Midbrain (tissue), 1 donor: ENCODE results near the gene COL23A1.

Experiments
- DNase-seq: peaks from one replicate; lab custom pipeline; 2025; lab: John Stamatoyannopoulos, UW

COL23A1 gene

GRCh38 chr5:178434016-178434761 lies 156.0 kb downstream of the COL23A1 start:
- DNase-seq = no peak

- no peak for DNase-seq
These were observed 156.9 kb downstream of the COL23A1 start for GRCh38 chr5:178433273-178433775.

GRCh38 chr5:178432421-178433272 lies 157.5 kb downstream of the COL23A1 start:
- no peak for DNase-seq

- DNase-seq = no peak
These were observed 158.4 kb downstream of the COL23A1 start for GRCh38 chr5:178431782-178432165.

- no peak for DNase-seq
These were observed 159.0 kb downstream of the COL23A1 start for GRCh38 chr5:178431063-178431781.

GRCh38 chr5:178430186-178431062 lies 159.8 kb downstream of the COL23A1 start:
- DNase-seq = no peak

- DNase-seq = no peak
These were observed 160.6 kb downstream of the COL23A1 start for GRCh38 chr5:178429491-178430185.

GRCh38 chr5:178429156-178429468 lies 161.1 kb downstream of the COL23A1 start:
- no peak for DNase-seq

- DNase-seq = peak; percentile 67
These were observed 161.6 kb downstream of the COL23A1 start for GRCh38 chr5:178428341-178429155.

GRCh38 chr5:178427576-178428197 lies 162.5 kb downstream of the COL23A1 start:
- DNase-seq = no peak

GRCh38 chr5:178426326-178427130 lies 163.7 kb downstream of the COL23A1 start:
- no peak for DNase-seq

- DNase-seq = no peak
These were observed 164.5 kb downstream of the COL23A1 start for GRCh38 chr5:178425621-178426068.

GRCh38 chr5:178424810-178425177 lies 165.4 kb downstream of the COL23A1 start:
- DNase-seq = no peak

GRCh38 chr5:178423901-178424809 lies 166.0 kb downstream of the COL23A1 start:
- DNase-seq = no peak

GRCh38 chr5:178423431-178423830 lies 166.8 kb downstream of the COL23A1 start:
- no peak for DNase-seq

GRCh38 chr5:178422400-178422775 lies 167.8 kb downstream of the COL23A1 start:
- no peak for DNase-seq

GRCh38 chr5:178421699-178422399 lies 168.3 kb downstream of the COL23A1 start:
- DNase-seq = no peak
